GM12891 (cell line): Measurements from ENCODE around the gene ZNF462.

ENCODE experiments used
- POLR2A ChIP-seq: IDR thresholded peaks from 2 replicates; pipeline ENCODE4 v1.6.1; 2011; ENCODE audit warnings: low read depth, low read length, control low read depth
- POLR2AphosphoS5 ChIP-seq: IDR thresholded peaks from 2 replicates; pipeline ENCODE4 v1.6.1; 2011; ENCODE audit warnings: low read depth, low read length, control low read depth
- POU2F2 ChIP-seq: IDR thresholded peaks from 2 replicates; pipeline ENCODE4 v1.6.1; 2011; ENCODE audit warnings: low read depth, mild to moderate bottlenecking, control low read depth, low read length, moderate library complexity
- SPI1 ChIP-seq: IDR thresholded peaks from 2 replicates; pipeline ENCODE4 v1.6.1; 2011; ENCODE audit warnings: low read depth, low read length, control low read depth
- TAF1 ChIP-seq: IDR thresholded peaks from 2 replicates; pipeline ENCODE4 v1.6.1; 2011; ENCODE audit warnings: low read depth, low read length, control low read depth

- TF ChIP-seq SPI1 (no peak), POLR2A (no peak), POLR2AphosphoS5 (no peak), TAF1 (no peak), POU2F2 (no peak)
Measured at GRCh38 chr9:107044872-107045271, 181.9 kb downstream of the ZNF462 start.
